GM12878 (cell line): ENCODE measurements around the gene ZKSCAN5.

Experiments
- CREM ChIP-seq: IDR thresholded peaks from 2 replicates; pipeline ENCODE4 v1.6.1; 2014; ENCODE audit warnings: antibody characterized with exemption, low read depth
- CTCF ChIP-seq, 3 experiments: IDR thresholded peaks in 2 of 3; conservative IDR thresholded peaks in 1 of 3; 2 replicates each; pipeline ENCODE4 v1.5.1; 2011; ENCODE audit warnings: low read depth in 3 of 3, low read length in 3 of 3, mild to moderate bottlenecking in 3 of 3, control low read depth in 2 of 3, moderate library complexity in 2 of 3, inconsistent platforms in 1 of 3, mixed read lengths in 1 of 3; ENCODE audit not compliant: control insufficient read depth in 2 of 3, insufficient read depth in 1 of 3; ENCODE audit errors: extremely low read depth in 1 of 3
- E2F4 ChIP-seq: IDR thresholded peaks from 2 replicates; pipeline ENCODE4 v1.6.1; 2012; ENCODE audit warnings: low read depth, low read length, improper control_type of control experiment
- EP300 ChIP-seq, 2 experiments: fragments of 150-350 bp in 1 of 2; IDR thresholded peaks; 2 replicates each; pipeline ENCODE4 v1.6.1; 2011 to 2012; ENCODE audit warnings: low read depth in 2 of 2, low read length in 2 of 2, borderline replicate concordance in 1 of 2, improper control_type of control experiment in 1 of 2, inconsistent platforms in 1 of 2; ENCODE audit not compliant: control insufficient read depth in 1 of 2
- EZH2 ChIP-seq: IDR thresholded peaks from 2 replicates; pipeline ENCODE4 v1.6.1; 2012; ENCODE audit warnings: low read depth, mild to moderate bottlenecking, control low read depth, inconsistent platforms, low read length, borderline replicate concordance; ENCODE audit not compliant: control insufficient read depth
- GABPA ChIP-seq: IDR thresholded peaks from 2 replicates; pipeline ENCODE4 v1.6.1; 2014; ENCODE audit warnings: antibody characterized with exemption, low read depth, mild to moderate bottlenecking, inconsistent platforms
- NFIC ChIP-seq: IDR thresholded peaks from 2 replicates; pipeline ENCODE4 v1.6.1; 2012; ENCODE audit warnings: low read depth, mild to moderate bottlenecking, inconsistent platforms, low read length, moderate library complexity
- PKNOX1 ChIP-seq: fragments of 450-650 bp; IDR thresholded peaks from 2 replicates; pipeline ENCODE4 v1.6.1; 2016; ENCODE audit warnings: mild to moderate bottlenecking
- POLR2A ChIP-seq: IDR thresholded peaks from 2 replicates; pipeline ENCODE4 v1.6.1; 2011; ENCODE audit warnings: low read depth, mild to moderate bottlenecking, low read length
- SIX5 ChIP-seq: IDR thresholded peaks from 2 replicates; pipeline ENCODE4 v1.6.1; 2011; ENCODE audit warnings: mild to moderate bottlenecking, low read depth, low read length, moderate library complexity; ENCODE audit not compliant: severe bottlenecking
- SMC3 ChIP-seq: IDR thresholded peaks from 2 replicates; pipeline ENCODE4 v1.6.1; 2011; ENCODE audit warnings: low read length, improper control_type of control experiment, borderline replicate concordance
- SRF ChIP-seq, 2 experiments: IDR thresholded peaks; 2 replicates each; pipeline ENCODE4 v1.6.1; 2011; ENCODE audit warnings: low read depth in 2 of 2, low read length in 2 of 2, mild to moderate bottlenecking in 1 of 2, moderate library complexity in 1 of 2
- TARDBP ChIP-seq: IDR thresholded peaks from 2 replicates; pipeline ENCODE4 v1.6.1; 2016; ENCODE audit warnings: borderline replicate concordance
- USF2 ChIP-seq: IDR thresholded peaks from 2 replicates; pipeline ENCODE4 v1.6.1; 2011; ENCODE audit warnings: low read depth, low read length, improper control_type of control experiment, borderline replicate concordance

GRCh38 chr7:99468336-99468918, 36.0 kb upstream of the ZKSCAN5 start:
- TF ChIP-seq USF2 (no peak), EZH2 (no peak), CTCF (IDR thresholded peaks at IDR 0.05 in 2 of 3, conservative IDR thresholded peaks at IDR 0.05 in 1 of 3; ENCODE audit: control insufficient read depth in 2 of 3, extremely low read depth in 1 of 3, insufficient read depth in 1 of 3, low read depth in 3 of 3, low read length in 3 of 3) (no peak), POLR2A (no peak), NFIC (no peak), SIX5 (no peak), SRF (IDR thresholded peaks at IDR 0.05; ENCODE audit: low read depth in 2 of 2, low read length in 2 of 2) (no peak), GABPA (no peak), PKNOX1 (no peak), TARDBP (no peak), EP300 (IDR thresholded peaks at IDR 0.05; ENCODE audit: borderline replicate concordance in 1 of 2, control insufficient read depth in 1 of 2, low read depth in 2 of 2, low read length in 2 of 2) (no peak), E2F4 (no peak), SMC3 (no peak), CREM (no peak)
